ENCODE results near the gene MDH1.

Gene MDH1

GRCh38 chr2:63639344-63639743 is 50.6 kb downstream of the MDH1 start:
- no peak for DNase-seq

- no peak for DNase-seq
Measured at GRCh38 chr2:63642946-63643345, 54.2 kb downstream of the MDH1 start.

GRCh38 chr2:63643486-63643885 is 54.7 kb downstream of the MDH1 start:
- DNase-seq, result no peak

GRCh38 chr2:63648632-63649031 is 59.9 kb downstream of the MDH1 start:
- no peak for DNase-seq

GRCh38 chr2:63649829-63650228 is 61.1 kb downstream of the MDH1 start:
- DNase-seq, result no peak

- no peak for DNase-seq
Measured at GRCh38 chr2:63650756-63651155, 62.0 kb downstream of the MDH1 start.

- no peak for DNase-seq
Measured at GRCh38 chr2:63651356-63651755, 62.6 kb downstream of the MDH1 start.

GRCh38 chr2:63651861-63652651 is 63.3 kb downstream of the MDH1 start:
- no peak for DNase-seq

GRCh38 chr2:63652652-63652985 is 63.9 kb downstream of the MDH1 start:
- DNase-seq, result no peak

GRCh38 chr2:63654959-63655358 is 66.2 kb downstream of the MDH1 start:
- no peak for DNase-seq

Data from activated CD8-positive, alpha-beta memory T cell treated with anti-CD3 and anti-CD28 coated beads, Interleukin-2, amount 50 U/mL, for 4 hours (primary cell).